ENCODE measurements around the gene ZNF793.

ZNF793 gene

GRCh38 chr19:37506387-37507166 lies at the start of gene ZNF793:
ZNF793 (plus strand) TSS chr19:37506939; CDS start chr19:37523440, 16,501 bp downstream.
- DNase-seq (ENCODE audit: extremely low read depth in 1 of 2, low read depth in 1 of 2), result peak; percentile 59 to 66

- no peak for DNase-seq (ENCODE audit: extremely low read depth in 1 of 2, low read depth in 1 of 2)
These were observed 40.4 kb upstream of the ZNF793 start for GRCh38 chr19:37466277-37466797.

- DNase-seq (ENCODE audit: extremely low read depth in 1 of 2, low read depth in 1 of 2), result peak; percentile 75 to 77
These were observed 39.7 kb upstream of the ZNF793 start, which contains the start of gene ZNF569 for GRCh38 chr19:37466798-37467607. ZNF569 (minus strand) TSS chr19:37467444; CDS start chr19:37444921, 22,523 bp downstream.

GRCh38 chr19:37467608-37468090 lies 39.1 kb upstream of the ZNF793 start:
- DNase-seq (ENCODE audit: extremely low read depth in 1 of 2, low read depth in 1 of 2), result no peak

GRCh38 chr19:37468961-37469777 lies 37.6 kb upstream of the ZNF793 start, which contains the start of gene ZNF570:
ZNF570 (plus strand) TSS chr19:37469356; CDS start chr19:37470355, 999 bp downstream.
- peak; percentile 77 to 82 for DNase-seq (ENCODE audit: extremely low read depth in 1 of 2, low read depth in 1 of 2)

GRCh38 chr19:37470216-37470615 lies 36.5 kb upstream of the ZNF793 start:
- DNase-seq (ENCODE audit: extremely low read depth in 1 of 2, low read depth in 1 of 2), result no peak

GRCh38 chr19:37472165-37472564 lies 34.6 kb upstream of the ZNF793 start:
- DNase-seq (ENCODE audit: extremely low read depth in 1 of 2, low read depth in 1 of 2), result no peak

GRCh38 chr19:37484406-37485168 lies 22.2 kb upstream of the ZNF793 start:
- no peak for DNase-seq (ENCODE audit: extremely low read depth in 1 of 2, low read depth in 1 of 2)

GRCh38 chr19:37492213-37492612 lies 14.5 kb upstream of the ZNF793 start:
- DNase-seq (ENCODE audit: extremely low read depth in 1 of 2, low read depth in 1 of 2), result no peak

- no peak for DNase-seq (ENCODE audit: extremely low read depth in 1 of 2, low read depth in 1 of 2)
These were observed 767 bp upstream of the ZNF793 start for GRCh38 chr19:37505958-37506386.

GRCh38 chr19:37507167-37507464 lies 377 bp downstream of the ZNF793 start:
- no peak for DNase-seq (ENCODE audit: extremely low read depth in 1 of 2, low read depth in 1 of 2)

- no peak for DNase-seq (ENCODE audit: extremely low read depth in 1 of 2, low read depth in 1 of 2)
These were observed 4.4 kb downstream of the ZNF793 start for GRCh38 chr19:37511186-37511585.

- DNase-seq (ENCODE audit: extremely low read depth in 1 of 2, low read depth in 1 of 2), result no peak
These were observed 5.1 kb downstream of the ZNF793 start for GRCh38 chr19:37511821-37512220.

GRCh38 chr19:37513397-37513796 lies 6.7 kb downstream of the ZNF793 start:
- DNase-seq (ENCODE audit: extremely low read depth in 1 of 2, low read depth in 1 of 2), result no peak

GRCh38 chr19:37519890-37520289 lies 13.2 kb downstream of the ZNF793 start:
- DNase-seq (ENCODE audit: extremely low read depth in 1 of 2, low read depth in 1 of 2), result no peak

GRCh38 chr19:37537391-37537947 lies 30.7 kb downstream of the ZNF793 start:
- no peak for DNase-seq (ENCODE audit: extremely low read depth in 1 of 2, low read depth in 1 of 2)

- peak in 1 of 2 donors; percentile 27 for DNase-seq (ENCODE audit: extremely low read depth in 1 of 2, low read depth in 1 of 2)
These were observed 44.6 kb downstream of the ZNF793 start for GRCh38 chr19:37551129-37551993.

GRCh38 chr19:37563518-37563917 lies 56.8 kb downstream of the ZNF793 start:
- DNase-seq (ENCODE audit: extremely low read depth in 1 of 2, low read depth in 1 of 2), result no peak

Data from activated CD8-positive, alpha-beta memory T cell treated with anti-CD3 and anti-CD28 coated beads for 1 hour (primary cell).